C4-2B (cell line): ENCODE measurements around the gene SFN.
"Not testable (repeated sequence)": the region's sequence is repeated elsewhere in the genome, so short reads cannot be mapped to it uniquely, and the experiment has no call there.

Experiments
- H3K27ac ChIP-seq: fragments of 450-650 bp; 2 replicates; pipeline ENCODE4 v1.5.1; 2017
- CTCF ChIP-seq: fragments of 450-650 bp; conservative IDR thresholded peaks from 2 replicates; pipeline ENCODE4 v1.5.1; 2017; ENCODE audit warnings: mild to moderate bottlenecking
- ZFX ChIP-seq: fragments of 450-650 bp; IDR thresholded peaks from 2 replicates; pipeline ENCODE4 v1.6.1; 2017

The SFN gene

GRCh38 chr1:26858891-26859640 lies 3.9 kb upstream of the SFN start:
- no peak overlapping the region for H3K27ac ChIP-seq
- TF ChIP-seq CTCF (no peak), ZFX (no peak)

GRCh38 chr1:26861286-26861701 lies 1.7 kb upstream of the SFN start:
- H3K27ac ChIP-seq = no peak overlapping the region
- no peak; the same call in 1 of the 2 replicates for TF ChIP-seq CTCF
- no peak for TF ChIP-seq ZFX

DNA sequence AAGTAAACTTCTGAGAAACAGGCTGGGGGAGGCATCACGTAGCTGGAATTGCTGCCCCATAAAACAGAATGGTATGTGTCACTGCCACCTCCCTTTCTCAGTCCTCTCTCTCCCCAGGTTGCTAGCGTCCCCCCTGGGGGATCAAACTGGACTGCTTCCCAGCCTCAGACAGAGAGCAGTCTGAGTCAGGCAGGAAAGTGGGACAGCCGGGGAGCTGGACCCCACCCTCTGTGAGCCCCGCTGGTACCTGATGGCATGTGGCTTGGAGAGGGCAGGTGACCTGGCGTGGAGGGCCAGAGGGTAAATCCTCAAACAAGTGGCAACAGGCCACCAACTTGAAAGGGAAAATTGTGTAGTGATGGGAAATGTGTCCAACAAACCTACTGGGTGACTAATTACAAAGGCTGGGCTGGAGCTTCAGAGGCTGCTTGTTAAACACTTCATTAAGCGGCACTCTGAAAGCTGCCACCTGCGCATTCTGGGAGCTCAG lies 1.0 kb upstream of the SFN start:
- H3K27ac ChIP-seq = no peak overlapping the region
- TF ChIP-seq CTCF = no peak
- no peak for TF ChIP-seq ZFX

DNA sequence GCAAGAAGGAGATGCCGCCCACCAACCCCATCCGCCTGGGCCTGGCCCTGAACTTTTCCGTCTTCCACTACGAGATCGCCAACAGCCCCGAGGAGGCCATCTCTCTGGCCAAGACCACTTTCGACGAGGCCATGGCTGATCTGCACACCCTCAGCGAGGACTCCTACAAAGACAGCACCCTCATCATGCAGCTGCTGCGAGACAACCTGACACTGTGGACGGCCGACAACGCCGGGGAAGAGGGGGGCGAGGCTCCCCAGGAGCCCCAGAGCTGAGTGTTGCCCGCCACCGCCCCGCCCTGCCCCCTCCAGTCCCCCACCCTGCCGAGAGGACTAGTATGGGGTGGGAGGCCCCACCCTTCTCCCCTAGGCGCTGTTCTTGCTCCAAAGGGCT lies 732 bp downstream of the SFN start:
- TF ChIP-seq CTCF (no peak), ZFX (no peak)
- H3K27ac ChIP-seq = peak overlapping the region; percentile 80

- peak overlapping the region; percentile 80 for H3K27ac ChIP-seq
- TF ChIP-seq CTCF = no peak
- no peak for TF ChIP-seq ZFX
Measured at GRCh38 chr1:26864610-26865480, 1.9 kb downstream of the SFN start.

DNA sequence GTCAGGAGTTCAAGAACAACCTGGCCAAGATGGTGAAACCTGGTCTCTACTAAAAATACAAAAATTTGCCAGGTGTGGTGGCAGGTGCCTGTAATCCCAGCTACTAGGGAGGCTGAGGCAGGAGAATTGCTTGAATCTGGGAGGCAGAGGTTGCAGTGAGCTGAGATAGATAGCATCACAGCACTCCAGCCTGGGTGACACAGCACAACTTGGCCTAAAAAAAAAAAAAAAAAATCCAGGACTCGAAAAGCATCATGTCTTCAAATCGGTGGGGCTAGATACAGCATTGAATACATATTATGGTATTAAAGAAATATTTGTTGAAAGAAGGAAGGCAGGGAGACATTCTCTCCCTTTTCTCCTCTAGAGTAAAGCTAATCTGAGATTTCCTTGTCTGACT lies 10.1 kb downstream of the SFN start:
- H3K27ac ChIP-seq = not testable (repeated sequence)

DNA sequence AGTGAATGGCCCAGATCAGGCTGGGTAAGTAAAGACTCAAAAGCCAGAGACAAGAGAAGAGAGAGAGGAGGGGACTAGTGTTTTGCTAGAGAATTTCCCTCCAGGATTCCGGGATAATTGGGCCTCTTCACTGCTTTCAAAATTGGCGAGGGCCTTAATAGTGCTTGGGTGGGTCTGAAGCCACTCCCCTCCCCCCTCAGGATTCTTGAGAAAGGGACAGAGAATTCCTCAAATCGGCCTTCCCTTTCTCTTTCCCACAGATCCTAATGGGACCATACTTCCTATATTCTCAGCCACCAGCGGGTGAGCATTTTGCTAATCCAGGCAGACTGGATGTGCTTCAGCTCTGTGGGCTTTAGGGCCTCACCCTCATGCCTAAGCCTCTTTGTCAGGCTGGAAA lies 11.9 kb downstream of the SFN start:
- TF ChIP-seq ZFX (no peak), CTCF (no peak)
- no peak overlapping the region for H3K27ac ChIP-seq
